Immature natural killer cell (primary cell): Measurements from ENCODE around the gene DAB1. TPM values are rescaled to one million over a fixed set of nuclear protein-coding genes. Genes with fewer than 3 reads are reported as not detected.

Experiments
- DNase-seq, 3 donors: peaks; one replicate each; pipeline ENCODE4 v3.0.0; 2022; ENCODE audit warnings: mixed read lengths in 1 of 3
- H3K27ac Mint-ChIP-seq, 6 donors: one replicate each; pipeline ENCODE4 v1.8.0; 2020; ENCODE audit warnings: mixed read lengths in 6 of 6, mild to moderate bottlenecking in 5 of 6, inconsistent platforms in 4 of 6, moderate library complexity in 3 of 6
- H3K27me3 Mint-ChIP-seq, 3 donors: one replicate each; pipeline ENCODE4 v1.8.0; 2020 to 2021; ENCODE audit warnings: low read depth in 3 of 3, mild to moderate bottlenecking in 3 of 3, mixed read lengths in 3 of 3, moderate library complexity in 3 of 3, inconsistent platforms in 1 of 3
- H3K36me3 Mint-ChIP-seq, 3 donors: one replicate each; pipeline ENCODE4 v1.8.0; 2020; ENCODE audit warnings: mixed read lengths in 3 of 3, inconsistent platforms in 2 of 3, mild to moderate bottlenecking in 2 of 3
- H3K4me1 Mint-ChIP-seq, 2 donors: one replicate each; pipeline ENCODE4 v1.8.0; 2020; ENCODE audit warnings: inconsistent platforms in 2 of 2, mild to moderate bottlenecking in 2 of 2, mixed read lengths in 2 of 2, moderate library complexity in 1 of 2
- H3K4me3 Mint-ChIP-seq, 5 donors: one replicate each; pipeline ENCODE4 v1.8.0; 2020; ENCODE audit warnings: mild to moderate bottlenecking in 5 of 5, mixed read lengths in 5 of 5, inconsistent platforms in 3 of 5, moderate library complexity in 3 of 5
- H3K9me3 Mint-ChIP-seq, 6 donors: one replicate each; pipeline ENCODE4 v1.8.0; 2020; ENCODE audit warnings: mild to moderate bottlenecking in 6 of 6, mixed read lengths in 6 of 6, inconsistent platforms in 4 of 6, moderate library complexity in 3 of 6
- polyA plus RNA-seq, 3 donors: library from polyadenylated mRNA; unstranded; fragments of 300-500 nt; fragmentation: Illumina TruSeq; gene quantifications; one replicate each; pipeline ENCODE4 v1.2.3, GENCODE V29; 2021

Gene DAB1
- polyA plus RNA-seq, 3 donors from 2014 or later: 0.88 TPM; not detected in 2

DNA sequence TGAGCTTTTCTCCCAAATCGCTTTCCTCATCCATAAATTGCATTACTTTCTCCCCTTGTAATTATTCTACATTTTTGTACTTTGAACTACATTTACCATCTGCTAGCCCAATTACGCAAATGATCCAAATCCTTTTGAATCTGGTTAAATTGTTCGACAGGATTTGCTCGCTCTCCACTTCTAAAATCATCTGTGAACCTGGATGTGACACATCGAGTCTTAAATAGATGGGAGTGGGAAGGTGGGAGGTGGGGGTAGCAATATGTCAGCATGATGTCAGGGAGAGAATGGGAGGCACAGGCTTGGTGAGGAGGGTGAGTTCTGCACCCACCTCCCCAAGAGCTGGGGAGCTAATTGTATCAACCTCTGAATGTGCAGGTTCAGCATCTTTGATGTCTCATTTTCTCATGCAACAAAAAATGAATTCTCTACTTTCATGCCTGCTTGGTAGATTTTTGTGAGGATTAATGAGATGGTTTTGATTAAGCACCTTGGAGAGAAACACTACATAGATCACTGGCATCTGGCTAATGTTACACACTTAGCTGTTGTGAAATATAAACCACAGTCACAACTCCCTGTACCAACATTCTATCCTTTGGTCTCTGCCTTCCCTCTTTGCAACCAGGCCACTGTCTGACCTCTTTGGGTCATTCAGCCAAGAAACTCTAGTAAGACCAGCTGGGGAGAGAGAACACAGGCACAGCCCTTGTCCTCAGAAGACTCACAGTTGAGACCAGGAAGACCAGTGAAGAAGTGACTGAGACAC lies 165.1 kb downstream of the DAB1 start:
- no peaks in the 10 kb centered on the region for H3K9me3 Mint-ChIP-seq
- DNase-seq: no peak
- peaks cover 2 to 5% (median 2%) of the 10 kb centered on the region in 3 donors for H3K27me3 Mint-ChIP-seq
- H3K27ac Mint-ChIP-seq: no peak overlapping the region
- H3K4me1 Mint-ChIP-seq: no peaks in the 10 kb centered on the region
- no peaks in the 10 kb centered on the region for H3K36me3 Mint-ChIP-seq
- no peak overlapping the region for H3K4me3 Mint-ChIP-seq

DNA sequence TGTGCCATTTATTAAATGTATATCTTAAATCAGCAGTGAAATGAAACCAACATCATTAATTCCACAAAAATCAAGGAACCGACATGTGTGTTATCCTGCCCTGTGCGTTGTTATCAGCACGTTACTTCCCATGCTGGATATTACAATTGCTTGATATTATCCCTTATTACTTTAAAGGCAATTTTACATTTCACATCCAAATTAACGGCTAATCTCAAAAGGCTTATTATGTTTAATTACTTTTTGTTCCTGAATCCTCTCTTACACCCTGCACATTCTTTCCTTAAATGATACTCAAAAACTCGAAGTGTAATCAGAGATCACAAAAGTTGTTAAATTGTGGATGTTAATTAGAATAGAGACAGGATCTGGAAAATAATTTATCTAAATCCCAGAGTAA lies 167.9 kb downstream of the DAB1 start:
- Mint-ChIP-seq H3K9me3 (no peaks in the 10 kb centered on the region), H3K4me1 (no peaks in the 10 kb centered on the region), H3K27me3 (peaks cover 0 to 8% (median 2%) of the 10 kb centered on the region in 3 donors), H3K27ac (no peak overlapping the region), H3K36me3 (no peaks in the 10 kb centered on the region), H3K4me3 (no peak overlapping the region)
- DNase-seq: no peak

DNA sequence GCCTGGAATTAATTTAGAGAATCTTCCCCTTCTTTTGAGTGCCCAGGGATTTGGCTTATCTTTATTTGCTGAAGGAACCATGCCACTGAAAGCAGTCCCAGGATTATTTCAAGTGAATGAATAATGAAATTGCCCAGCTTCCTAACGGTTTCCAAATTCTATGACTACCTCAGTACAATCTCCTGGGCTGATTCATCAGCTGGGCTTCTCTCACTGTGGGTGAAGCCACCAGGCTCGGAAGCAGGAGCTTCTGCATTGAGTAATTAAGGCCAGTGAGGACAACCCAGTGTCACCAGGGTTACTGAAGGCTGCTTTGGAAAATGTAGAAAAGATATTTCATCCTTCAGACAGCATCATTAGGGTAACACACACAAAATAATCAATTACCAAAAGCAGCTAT lies 169.8 kb downstream of the DAB1 start:
- no peak overlapping the region for H3K27ac Mint-ChIP-seq
- H3K4me1 Mint-ChIP-seq: no peaks in the 10 kb centered on the region
- H3K27me3 Mint-ChIP-seq: peaks cover 0 to 8% (median 3%) of the 10 kb centered on the region in 3 donors
- H3K9me3 Mint-ChIP-seq: no peaks in the 10 kb centered on the region
- no peak overlapping the region for H3K4me3 Mint-ChIP-seq
- no peak for DNase-seq
- H3K36me3 Mint-ChIP-seq: no peaks in the 10 kb centered on the region

DNA sequence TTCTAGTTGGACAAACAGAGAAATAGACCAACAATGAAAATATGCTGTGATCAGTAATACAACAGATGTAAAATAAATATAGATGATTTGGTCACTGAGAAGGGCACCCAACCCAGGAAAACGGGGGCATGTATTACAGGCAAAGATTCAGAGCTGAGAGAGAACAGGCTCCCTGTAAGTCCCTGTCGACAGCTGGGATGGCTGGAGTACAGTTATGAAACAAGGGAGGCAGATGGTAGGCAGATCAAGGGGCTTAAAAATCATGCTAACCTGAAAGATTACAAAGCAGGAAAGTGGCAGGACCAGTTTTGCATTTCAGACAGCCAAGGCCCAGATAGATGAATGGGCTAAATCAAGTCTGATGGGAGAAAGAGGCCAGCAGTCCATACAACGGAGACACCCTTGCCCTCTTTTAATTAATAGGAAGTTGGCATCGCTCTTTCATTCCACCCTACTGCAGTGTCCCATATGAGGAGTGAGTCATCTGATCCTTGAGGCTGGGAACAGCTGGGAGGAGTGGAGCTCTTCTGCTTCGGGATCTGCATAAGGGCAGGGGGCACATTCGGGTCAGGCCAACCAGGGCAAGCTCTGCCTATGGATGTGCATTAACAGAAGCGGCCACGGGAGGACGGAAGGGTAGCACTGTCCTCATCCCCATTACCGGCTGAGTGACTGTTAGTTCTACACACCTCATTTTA lies 171.1 kb downstream of the DAB1 start:
- H3K27ac Mint-ChIP-seq: no peak overlapping the region

DNA sequence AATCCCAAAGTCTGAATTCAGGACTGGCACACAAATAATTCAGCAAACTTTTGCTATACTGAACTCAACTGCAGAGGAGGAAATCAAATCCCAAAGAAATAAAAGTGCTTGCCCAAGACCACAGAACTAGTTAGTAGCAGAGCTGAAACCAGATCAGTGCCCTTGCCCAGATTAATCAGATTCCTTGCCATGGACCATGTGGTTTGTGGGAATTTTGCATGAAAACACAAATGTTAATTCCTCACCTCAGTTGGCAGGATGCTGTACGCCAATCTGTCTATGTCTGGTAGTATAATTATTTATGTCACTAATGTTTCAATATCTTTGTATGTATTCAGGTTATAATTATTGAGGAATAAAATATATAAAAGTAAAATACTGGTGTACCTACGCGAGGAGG lies 173.8 kb downstream of the DAB1 start:
- peaks cover 0 to 4% (median 0%) of the 10 kb centered on the region in 3 donors for H3K36me3 Mint-ChIP-seq
- H3K4me3 Mint-ChIP-seq: no peak overlapping the region
- H3K9me3 Mint-ChIP-seq: peaks cover 0 to 4% (median under 1%) of the 10 kb centered on the region in 6 donors
- H3K27ac Mint-ChIP-seq: no peak overlapping the region
- no peak for DNase-seq
- H3K27me3 Mint-ChIP-seq: peaks cover 0 to 8% (median 1%) of the 10 kb centered on the region in 3 donors
- no peaks in the 10 kb centered on the region for H3K4me1 Mint-ChIP-seq

More for the DNA sequence above, 171.1 kb downstream of the DAB1 start:
- no peaks in the 10 kb centered on the region for H3K9me3 Mint-ChIP-seq
- H3K4me1 Mint-ChIP-seq: no peaks in the 10 kb centered on the region
- DNase-seq: no peak
- H3K27me3 Mint-ChIP-seq: peaks cover 0 to 8% (median 1%) of the 10 kb centered on the region in 3 donors
- H3K36me3 Mint-ChIP-seq: no peaks in the 10 kb centered on the region
- H3K4me3 Mint-ChIP-seq: no peak overlapping the region

DNA sequence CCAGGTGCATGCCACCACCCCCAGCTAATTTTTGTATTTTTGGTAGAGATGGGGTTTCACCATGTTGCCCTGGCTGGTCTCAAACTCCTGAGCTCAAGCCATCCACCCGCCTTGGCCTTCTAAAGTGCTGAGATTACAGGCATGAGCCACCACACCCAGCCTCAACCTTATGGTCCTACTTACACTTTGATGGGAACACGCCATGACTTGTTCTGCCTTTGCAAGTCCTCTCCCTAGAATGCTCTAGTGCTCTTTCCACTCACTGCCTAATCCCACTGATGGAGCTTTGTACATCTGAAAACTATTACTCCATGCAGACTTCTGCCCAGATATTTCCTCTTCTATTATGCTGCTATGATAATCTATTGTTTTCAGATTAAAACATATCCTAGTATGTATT lies 174.3 kb downstream of the DAB1 start:
- Mint-ChIP-seq H3K27me3 (peaks cover 0 to 5% (median 4%) of the 10 kb centered on the region in 3 donors), H3K4me1 (no peaks in the 10 kb centered on the region), H3K4me3 (no peak overlapping the region), H3K9me3 (peaks cover 0 to 4% (median under 1%) of the 10 kb centered on the region in 6 donors), H3K36me3 (peaks cover 0 to 4% (median 0%) of the 10 kb centered on the region in 3 donors), H3K27ac (no peak overlapping the region)
- no peak for DNase-seq

DNA sequence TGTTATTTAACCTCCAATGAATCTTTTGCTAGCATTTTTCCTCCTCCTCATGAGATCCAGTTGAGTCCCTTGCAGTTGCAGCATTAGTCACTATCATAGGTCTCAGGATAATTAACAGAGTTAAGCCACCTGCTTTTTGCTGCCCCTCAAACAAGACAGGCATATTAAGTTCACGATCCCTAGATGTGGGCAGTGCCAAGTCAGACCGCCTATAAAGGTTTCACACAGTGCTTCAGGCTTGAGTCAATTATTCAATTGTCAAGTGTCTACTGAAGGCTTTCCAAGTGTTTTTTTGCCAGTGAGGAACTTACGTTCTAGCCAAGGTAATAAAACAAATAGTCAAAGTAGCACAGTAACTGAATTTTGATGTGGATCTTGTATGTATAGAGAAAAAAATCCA lies 175.0 kb downstream of the DAB1 start:
- Mint-ChIP-seq H3K4me3 (no peak overlapping the region), H3K9me3 (peaks cover 0 to 4% (median under 1%) of the 10 kb centered on the region in 6 donors)

DNA sequence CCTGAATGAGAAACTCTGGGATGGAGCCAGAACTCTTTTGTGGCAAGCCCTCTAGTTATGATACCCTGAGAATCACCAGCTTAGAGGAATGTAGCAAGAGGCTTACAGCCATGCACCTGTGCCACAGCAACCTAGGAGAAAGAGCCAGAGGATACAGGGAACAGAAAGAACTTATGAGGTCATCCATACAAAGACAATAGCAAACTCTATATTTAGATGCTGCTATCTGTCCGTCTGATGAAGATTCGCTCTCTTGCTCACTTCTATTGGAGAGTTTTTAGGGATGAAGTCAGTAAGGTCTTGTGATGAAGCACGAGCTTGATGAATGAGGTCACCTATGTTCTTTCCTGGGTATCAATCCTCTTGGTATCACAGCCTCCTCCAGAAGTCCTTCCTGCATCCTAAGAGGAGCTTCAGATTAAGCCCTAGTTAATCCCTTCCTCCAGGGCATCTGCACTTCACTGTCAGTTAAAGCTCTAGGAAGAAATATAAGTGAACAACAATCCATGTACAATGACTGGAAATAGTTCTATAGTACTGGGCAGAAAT lies 185.6 kb downstream of the DAB1 start:
- Mint-ChIP-seq H3K36me3 (no peaks in the 10 kb centered on the region), H3K4me3 (no peak overlapping the region), H3K27ac (no peak overlapping the region), H3K27me3 (peaks cover 0 to 2% (median 0%) of the 10 kb centered on the region in 3 donors), H3K4me1 (no peaks in the 10 kb centered on the region), H3K9me3 (no peaks in the 10 kb centered on the region)
- no peak for DNase-seq

More for the DNA sequence above, 175.0 kb downstream of the DAB1 start:
- Mint-ChIP-seq H3K4me1 (no peaks in the 10 kb centered on the region), H3K27me3 (peaks cover under 1 to 6% (median 4%) of the 10 kb centered on the region in 3 donors), H3K27ac (no peak overlapping the region), H3K36me3 (peaks cover 0 to 4% (median 0%) of the 10 kb centered on the region in 3 donors)
- no peak for DNase-seq

DNA sequence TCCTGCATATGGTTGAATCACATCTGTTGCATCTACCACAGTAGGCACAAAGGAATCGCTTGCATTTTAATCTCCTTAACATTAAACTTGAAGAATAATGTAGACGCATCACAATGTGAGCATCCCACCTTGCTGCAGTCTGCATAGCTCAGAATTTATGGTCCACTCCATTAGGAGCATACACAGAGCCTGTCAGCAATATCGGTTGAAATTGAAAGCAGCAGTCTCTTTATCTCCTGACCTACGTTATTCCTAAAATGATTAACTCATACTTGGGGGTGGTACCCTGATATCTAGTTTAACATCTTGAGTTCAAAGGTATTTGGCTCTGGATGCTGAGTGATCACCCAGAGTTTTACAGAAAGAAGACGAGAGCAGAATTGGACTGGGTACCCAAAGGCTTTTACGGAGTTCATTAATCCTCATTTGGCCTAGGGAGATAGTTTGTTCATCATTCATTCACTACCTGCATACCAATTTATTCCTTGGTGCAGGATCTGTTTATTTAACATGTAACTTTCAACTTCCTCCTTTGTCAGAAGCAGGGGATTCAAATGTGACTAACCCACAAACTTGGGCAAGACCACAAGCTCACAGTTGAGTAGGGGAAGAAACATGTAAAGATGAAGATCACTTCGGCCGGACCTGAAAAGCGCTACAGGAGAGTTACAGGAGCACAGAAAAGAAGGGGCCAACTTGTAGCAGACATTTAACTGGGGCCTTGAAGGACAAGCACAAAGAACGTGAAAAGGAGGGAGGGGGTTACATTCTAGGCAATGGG lies 187.9 kb downstream of the DAB1 start:
- Mint-ChIP-seq H3K9me3 (peaks cover 0 to 2% (median 0%) of the 10 kb centered on the region in 6 donors), H3K36me3 (no peaks in the 10 kb centered on the region), H3K27ac (peak overlapping the region in 1 of 6 donors; percentile 36), H3K4me1 (no peaks in the 10 kb centered on the region), H3K27me3 (peaks cover 0 to 2% (median 0%) of the 10 kb centered on the region in 3 donors), H3K4me3 (no peak overlapping the region)
- no peak for DNase-seq

DNA sequence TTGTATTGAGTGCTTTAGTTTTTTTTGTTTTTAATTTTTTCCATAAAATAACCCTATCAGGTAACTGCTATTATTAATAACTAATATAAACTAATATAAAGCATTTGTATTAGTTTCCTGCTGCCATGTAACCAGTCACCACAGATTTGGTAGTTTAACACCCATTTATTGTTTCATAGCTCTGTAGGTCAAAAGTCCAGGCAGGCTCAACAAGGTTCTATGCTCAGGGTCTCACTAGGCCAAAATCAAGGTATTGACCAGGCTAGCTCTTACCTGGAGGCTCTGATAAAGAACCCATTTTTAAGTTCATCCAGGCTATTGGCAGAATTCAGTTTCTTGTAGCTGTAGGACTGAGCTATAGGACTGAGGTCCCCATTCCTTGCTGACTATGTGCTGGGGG lies 189.4 kb downstream of the DAB1 start:
- no peak overlapping the region for H3K4me3 Mint-ChIP-seq

DNA sequence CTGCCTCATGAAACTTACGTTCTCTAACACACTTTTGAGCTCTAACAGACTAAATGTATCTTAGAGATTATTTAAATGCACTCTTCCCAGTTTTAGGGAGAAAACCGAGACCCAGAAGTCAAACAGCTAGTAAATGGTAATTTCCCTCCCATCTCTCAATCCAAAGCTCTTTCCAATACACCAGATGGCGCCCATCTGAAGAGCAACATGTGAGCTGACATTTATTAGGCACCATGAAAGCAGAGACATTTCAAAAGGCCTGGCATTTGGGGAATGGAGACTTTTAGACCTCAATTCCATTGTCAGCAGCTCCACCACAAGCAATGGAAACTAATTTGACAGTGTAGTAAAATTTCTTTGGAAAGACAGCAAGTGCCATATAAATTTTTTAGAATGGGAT lies 191.4 kb downstream of the DAB1 start:
- no peak overlapping the region for H3K4me3 Mint-ChIP-seq
- no peaks in the 10 kb centered on the region for H3K36me3 Mint-ChIP-seq
- no peak overlapping the region for H3K27ac Mint-ChIP-seq
- no peak for DNase-seq
- no peaks in the 10 kb centered on the region for H3K4me1 Mint-ChIP-seq
- peaks cover 0 to 2% (median under 1%) of the 10 kb centered on the region in 3 donors for H3K27me3 Mint-ChIP-seq
- peaks cover 0 to 2% (median 0%) of the 10 kb centered on the region in 6 donors for H3K9me3 Mint-ChIP-seq

More for the DNA sequence above, 189.4 kb downstream of the DAB1 start:
- no peak for DNase-seq
- Mint-ChIP-seq H3K27me3 (peaks cover 0 to 2% (median 0%) of the 10 kb centered on the region in 3 donors), H3K27ac (no peak overlapping the region), H3K36me3 (no peaks in the 10 kb centered on the region), H3K4me1 (no peaks in the 10 kb centered on the region), H3K9me3 (peaks cover 0 to 2% (median 0%) of the 10 kb centered on the region in 6 donors)

DNA sequence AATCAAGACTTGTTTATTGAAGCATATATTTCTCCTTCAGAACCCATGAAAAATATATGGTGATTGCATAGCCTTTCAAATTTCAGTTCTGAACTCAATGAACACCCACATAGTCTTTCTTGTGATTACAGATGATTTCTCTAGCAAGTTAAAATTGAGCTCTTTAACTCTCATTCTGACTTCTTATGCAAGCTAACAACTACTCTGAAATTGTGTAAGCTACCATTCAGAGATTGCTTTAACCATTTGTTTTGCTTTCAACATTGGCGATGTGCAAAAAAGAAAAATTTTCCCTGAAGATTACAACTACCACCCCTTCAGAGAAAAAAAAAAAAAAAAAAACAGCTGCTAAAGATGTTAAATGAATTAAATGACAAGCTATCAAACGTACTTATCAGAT lies 193.9 kb downstream of the DAB1 start:
- no peak for DNase-seq
- no peaks in the 10 kb centered on the region for H3K4me1 Mint-ChIP-seq
- H3K9me3 Mint-ChIP-seq: peaks cover 0 to 5% (median 0%) of the 10 kb centered on the region in 6 donors
- peaks cover 0 to 5% (median 2%) of the 10 kb centered on the region in 3 donors for H3K27me3 Mint-ChIP-seq
- H3K36me3 Mint-ChIP-seq: no peaks in the 10 kb centered on the region
- no peak overlapping the region for H3K4me3 Mint-ChIP-seq
- no peak overlapping the region for H3K27ac Mint-ChIP-seq

DNA sequence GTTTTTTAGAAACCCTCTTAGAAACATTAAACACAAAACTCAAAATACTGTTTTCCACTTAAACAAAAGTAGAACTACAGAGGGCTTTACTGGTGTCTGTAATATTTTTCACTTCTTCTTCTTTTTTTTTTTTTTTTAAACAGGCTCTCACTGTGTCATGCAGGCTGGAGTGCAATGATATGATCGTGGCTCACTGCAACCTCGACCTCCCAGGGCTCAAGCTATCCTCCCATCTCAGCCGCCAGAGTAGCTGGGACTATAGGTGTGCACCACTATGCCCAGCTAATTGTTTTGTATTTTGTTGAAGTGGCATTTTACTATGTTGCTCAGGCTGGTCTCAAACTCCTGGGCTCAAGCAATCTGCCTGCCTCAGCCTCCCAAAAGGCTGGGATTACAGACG lies 194.8 kb downstream of the DAB1 start:
- DNase-seq: no peak
- Mint-ChIP-seq H3K27me3 (peaks cover 0 to 5% (median 2%) of the 10 kb centered on the region in 3 donors), H3K4me1 (no peaks in the 10 kb centered on the region), H3K9me3 (peaks cover 0 to 5% (median 0%) of the 10 kb centered on the region in 6 donors), H3K27ac (no peak overlapping the region), H3K4me3 (no peak overlapping the region), H3K36me3 (no peaks in the 10 kb centered on the region)
